HepG2 (cell line): Measurements from ENCODE around the gene STAT1. TPM values are rescaled to one million over a fixed set of nuclear protein-coding genes. Genes with fewer than 3 reads are reported as not detected.

Source experiments
- ATAC-seq: fragments of 200-7000 bp; cut with Tn5 transposase; 3 replicates; pipeline ENCODE4 v1.9.1; 2020; ENCODE audit warnings: mild to moderate bottlenecking, moderate library complexity
- BruUV-seq: library from RNA; stranded (reverse); fragments of 400-500 nt; replicated peaks from 2 replicates; lab custom pipeline; 2021; lab: Mats Ljungman, UMichigan
- CTCF ChIA-PET: fragments of 300-600 bp; formaldehyde crosslinking; extraction: SDS; loops from one replicate; lab custom pipeline; 2021; ENCODE audit warnings: low total read pairs, inconsistent platforms, low intra/inter-chr PET ratio; lab: Yijun Ruan, JAX
- POLR2A ChIA-PET: fragments of 350-600 bp; sonication (Branson Sonifier 250); formaldehyde crosslinking; loops from one replicate; lab custom pipeline; 2020; ENCODE audit warnings: antibody characterized with exemption, inconsistent platforms; lab: Yijun Ruan, JAX
- DNase-seq: peaks from one replicate; pipeline ENCODE4 v3.0.0-alpha.2; 2015; ENCODE audit warnings: low spot score
- FAIRE-seq: peaks from 3 replicates; lab custom pipeline; 2011; peaks lifted over from hg19 to GRCh38; lab: Jason Lieb, UNC
- H2AFZ ChIP-seq: one replicate; pipeline ENCODE4 v1.6.1; 2011; ENCODE audit warnings: low read length, inconsistent platforms
- H3K27ac ChIP-seq: fragments of 300-600 bp; 3 replicates; pipeline ENCODE4 v1.8.0; 2011; ENCODE audit warnings: mixed run types, mild to moderate bottlenecking, mixed read lengths, low read length, inconsistent platforms; ENCODE audit not compliant: insufficient read depth; ENCODE audit errors: extremely low read length
- H3K27me3 ChIP-seq, 2 experiments: fragments of 200-600 bp in 1 of 2; 2 replicates in 1 of 2; 3 replicates in 1 of 2; pipeline versions ENCODE4 v1.6.0 to v1.8.0; 2011; ENCODE audit warnings: low read length in 2 of 2, mild to moderate bottlenecking in 2 of 2, moderate library complexity in 2 of 2, inconsistent platforms in 1 of 2; ENCODE audit not compliant: insufficient read depth in 2 of 2, control insufficient read depth in 1 of 2
- H3K36me3 ChIP-seq, 2 experiments: fragments of 200-600 bp in 1 of 2; replicated peaks in 1 of 2; 2 replicates in 1 of 2; 3 replicates in 1 of 2; pipeline versions ENCODE4 v1.5.1 to v1.8.0; 2011; ENCODE audit warnings: low read length in 2 of 2, inconsistent platforms in 1 of 2; ENCODE audit not compliant: insufficient read depth in 2 of 2, control insufficient read depth in 1 of 2
- H3K4me1 ChIP-seq: 2 replicates; pipeline ENCODE4 v1.5.1; 2012; ENCODE audit warnings: low read length, inconsistent platforms; ENCODE audit not compliant: insufficient read depth
- H3K4me2 ChIP-seq: 2 replicates; pipeline ENCODE4 v1.6.0; 2011; ENCODE audit warnings: low read depth, low read length, inconsistent platforms
- H3K4me3 ChIP-seq, 3 experiments: fragments of 200-600 bp in 1 of 3; sonication (generic), shearing (Covaris generic) in 1 of 3; replicated peaks in 1 of 3; 2 replicates each; pipeline ENCODE4 v1.5.1; 2011 to 2016; ENCODE audit warnings: low read length in 3 of 3, inconsistent platforms in 2 of 3, low read depth in 2 of 3, mild to moderate bottlenecking in 2 of 3, control low read depth in 1 of 3, mixed read lengths in 1 of 3; ENCODE audit not compliant: insufficient read depth in 1 of 3
- H3K79me2 ChIP-seq: one replicate; pipeline ENCODE4 v1.6.1; 2011; ENCODE audit warnings: low read length, inconsistent platforms; ENCODE audit not compliant: insufficient read depth
- H3K9ac ChIP-seq: 2 replicates; pipeline ENCODE4 v1.6.0; 2011; ENCODE audit warnings: mild to moderate bottlenecking, low read depth, low read length, inconsistent platforms; ENCODE audit not compliant: insufficient read depth
- H3K9me3 ChIP-seq: 2 replicates; pipeline ENCODE4 v1.5.1; 2012; ENCODE audit warnings: mild to moderate bottlenecking, low read length
- H4K20me1 ChIP-seq: 2 replicates; pipeline ENCODE4 v1.6.0; 2011; ENCODE audit warnings: inconsistent platforms, mild to moderate bottlenecking, low read length, moderate library complexity; ENCODE audit not compliant: insufficient read depth
- ATRX ChIP-seq: sonication (generic); formaldehyde crosslinking; IDR thresholded peaks from 2 replicates; pipeline ENCODE4 v1.4.0; 2020; ENCODE audit warnings: missing genetic modification reagents, borderline replicate concordance
- CHD4 ChIP-seq: fragments of 200-600 bp; sonication (generic); IDR thresholded peaks from 2 replicates; pipeline ENCODE4 v1.7.0; 2017; ENCODE audit warnings: mild to moderate bottlenecking, low read length, borderline replicate concordance
- CSRNP2 ChIP-seq: sonication (generic); formaldehyde crosslinking; conservative IDR thresholded peaks from 2 replicates; pipeline ENCODE4 v1.8.0; 2022; ENCODE audit warnings: low read depth, missing genetic modification reagents
- HNF1A ChIP-seq, 2 experiments: sonication (generic) in 1 of 2; formaldehyde crosslinking in 1 of 2; IDR thresholded peaks; 2 replicates each; pipeline versions ENCODE4 v1.4.0 to v1.6.1; 2016 to 2020; ENCODE audit warnings: borderline replicate concordance in 1 of 2, low read depth in 1 of 2, mild to moderate bottlenecking in 1 of 2, missing genetic modification reagents in 1 of 2
- MXD3 ChIP-seq: IDR thresholded peaks from 2 replicates; pipeline ENCODE4 v1.6.1; 2016; ENCODE audit warnings: mild to moderate bottlenecking, missing biosample characterization, missing genetic modification reagents
- SIX1 ChIP-seq: sonication (generic); formaldehyde crosslinking; IDR thresholded peaks from 2 replicates; pipeline ENCODE4 v1.4.0; 2020; ENCODE audit warnings: missing genetic modification reagents, borderline replicate concordance
- SP4 ChIP-seq: sonication (generic); formaldehyde crosslinking; IDR thresholded peaks from 2 replicates; pipeline ENCODE4 v1.8.1; 2023; ENCODE audit warnings: mild to moderate bottlenecking, missing genetic modification reagents
- ZBTB14 ChIP-seq: sonication (generic); formaldehyde crosslinking; IDR thresholded peaks from 2 replicates; pipeline ENCODE4 v1.4.0; 2020; ENCODE audit warnings: missing genetic modification reagents
- ZNF614 ChIP-seq: IDR thresholded peaks from 2 replicates; pipeline ENCODE4 v1.6.1; 2018; ENCODE audit warnings: missing biosample characterization, missing genetic modification reagents, inconsistent platforms, borderline replicate concordance
- ZNF672 ChIP-seq: sonication (generic); formaldehyde crosslinking; IDR thresholded peaks from 2 replicates; pipeline ENCODE4 v1.8.1; 2022; ENCODE audit warnings: missing genetic modification reagents
- ZNF749 ChIP-seq: sonication (generic); formaldehyde crosslinking; IDR thresholded peaks from 2 replicates; pipeline ENCODE4 v1.8.0; 2022; ENCODE audit warnings: mild to moderate bottlenecking, missing genetic modification reagents, moderate library complexity, borderline replicate concordance
- WGBS: methylation state at CpG from one replicate; pipeline ENCODE4 v1.1.6; 2017; ENCODE audit warnings: low lambda C conversion rate; 5-methylcytosine and 5-hydroxymethylcytosine counted together
- in situ Hi-C: cut with HindIII; loops from 2 replicates; pipeline ENCODE4 v1.10.0; 2017; ENCODE audit warnings: low pct_unique_long_range_greater_than_20kb; ENCODE audit not compliant: extremely low pct_ligation_motif_present
- intact Hi-C: fragments of 100-400 bp; cut with micrococcal nuclease; formaldehyde crosslinking; loops from one replicate; pipeline ENCODE4 v1.10.0; 2022; ENCODE audit not compliant: unreplicated experiment
- polyA plus RNA-seq, 8 experiments: library from polyadenylated mRNA; depleted of rRNA in 3 of 8; stranded (reverse) in 7 of 8; unstranded in 1 of 8; fragments of >200 nt; fragmentation: Illumina TruSeq in 4 of 8; extraction: Trizol in 4 of 8; gene quantifications; 2 replicates each; pipeline versions ENCODE4 v1.2.1 to v1.2.3, GENCODE V29; 2011 to 2016; ENCODE audit warnings: low read depth in 4 of 8, missing spikeins in 1 of 8, mixed read lengths in 1 of 8; ENCODE audit not compliant: insufficient read depth in 1 of 8
- total RNA-seq, 5 experiments: library from RNA; depleted of rRNA; stranded (reverse); fragments of >200 nt; fragmentation: Illumina TruSeq; extraction: Trizol; gene quantifications; 2 replicates each; pipeline ENCODE4 v1.2.3, GENCODE V29; 2016; ENCODE audit warnings: low read depth in 1 of 5

The STAT1 gene
- total and polyA plus RNA-seq, 2 of the 13 experiments (the other 11 are each of a cell fraction or from before 2014, with no cell fraction given), result 21.8 to 59.6 TPM

GRCh38 chr2:191009541-191010374, 4.2 kb downstream of the STAT1 start:
- WGBS, result 98% methylated on average over 4 of the region's 4 CpGs
- Histone ChIP-seq H3K9me3 (no peaks in the 10 kb centered on the region), H3K27me3 (no peaks in the 10 kb centered on the region; a peak in 1 of 5 replicates), H3K36me3 (peaks cover 15 to 57% of the 10 kb centered on the region in 2 experiments; a peak in 4 of 5 replicates), H4K20me1 (no peaks in the 10 kb centered on the region), H3K9ac (no peak overlapping the region), H3K4me2 (no peak overlapping the region), H2AFZ (no peak overlapping the region), H3K4me3 (no peak overlapping the region), H3K79me2 (peaks cover 17% of the 10 kb centered on the region), H3K27ac (no peak overlapping the region), H3K4me1 (peaks cover 22% of the 10 kb centered on the region)
- intact Hi-C loops, result loop anchor here (10.0 kb wide), 2 partner anchors 195 to 675 kb away; no protein-coding TSS in a partner anchor
- in situ Hi-C loops, result no loop called here
- FAIRE-seq, result no peak
- TSS peak; percentile 3 for BruUV-seq
- no peak for DNase-seq
- TF ChIP-seq CSRNP2 (no peak), ZBTB14 (CRISPR knock-in tag) (no peak), CHD4 (no peak), ZNF672 (CRISPR knock-in tag) (no peak), ZNF749 (CRISPR knock-in tag) (no peak), SIX1 (no peak), ZNF614 (no peak), MXD3 (CRISPR knock-in tag) (no peak), HNF1A (IDR thresholded peaks at IDR 0.05; ENCODE audit: low read depth) (no peak), HNF1A (CRISPR knock-in tag; IDR thresholded peaks at IDR 0.05; ENCODE audit: borderline replicate concordance) (no peak), ATRX (CRISPR knock-in tag) (no peak), SP4 (no peak)
- ChIA-PET POLR2A (no interaction called here), CTCF (no interaction called here)
- no peak for ATAC-seq
